Measurements from ENCODE around the gene CNIH3. TPM values are rescaled to one million over a fixed set of nuclear protein-coding genes. Genes with fewer than 3 reads are reported as not detected.

Gene CNIH3
- total and polyA plus RNA-seq, 2 donors (not counting 1 experiment from before 2014, with no cell fraction given) = 0.72 to 1.8 TPM

- Mint-ChIP-seq H3K27me3 (peaks cover 19% of the 10 kb centered on the region), H3K4me3 (no peak overlapping the region), H3K9me3 (ENCODE audit: insufficient read depth) (no peaks in the 10 kb centered on the region), H3K4me1 (no peaks in the 10 kb centered on the region), H3K27ac (no peak overlapping the region)
- no peak overlapping the region for H3K4me2 ChIP-seq (replicated peaks; ENCODE audit: low read depth, low read length, poor library complexity, severe bottlenecking)
- intact Hi-C loops (cut with micrococcal nuclease) = no loop called here
- H3K79me2 ChIP-seq (ENCODE audit: control insufficient read depth, insufficient read depth, low read length) = no peaks in the 10 kb centered on the region
- TF ChIP-seq CTCF (IDR thresholded peaks at IDR 0.05) (no peak), EZH2 (IDR thresholded peaks at IDR 0.05; ENCODE audit: borderline replicate concordance, insufficient read depth, low read depth, low read length, poor library complexity, severe bottlenecking) (no peak)
- no peak overlapping the region for H2AFZ ChIP-seq (ENCODE audit: insufficient read depth, low read depth, low read length, poor library complexity, severe bottlenecking)
- 89% methylated on average over 2 of the region's 3 CpGs for WGBS (ENCODE audit: insufficient coverage)
- H3K36me3 ChIP-seq (replicated peaks in 1 of 2; ENCODE audit: control extremely low read depth in 1 of 2, control insufficient read depth in 1 of 2, extremely low read depth in 1 of 2, insufficient read depth in 2 of 2, low read length in 1 of 2) = no peaks in the 10 kb centered on the region
- H3K27ac ChIP-seq (ENCODE audit: low read length in 2 of 2) = no peak overlapping the region
- DNase-seq (no peak), ATAC-seq (ENCODE audit: low read depth) (no peak)
- H4K20me1 ChIP-seq (ENCODE audit: control insufficient read depth, insufficient read depth, low read length, poor library complexity, severe bottlenecking) = no peaks in the 10 kb centered on the region
- peaks cover 0 to 1% (median 0%) of the 10 kb centered on the region in 3 donors for H3K9me3 ChIP-seq (ENCODE audit: control extremely low read depth in 1 of 3, control insufficient read depth in 2 of 3, insufficient read depth in 1 of 3, low read length in 2 of 3)
- no peaks in the 10 kb centered on the region for H3K27me3 ChIP-seq (replicated peaks in 1 of 4; ENCODE audit: control extremely low read depth in 1 of 4, control insufficient read depth in 3 of 4, insufficient read depth in 4 of 4, low read length in 3 of 4)
- no peak overlapping the region for H3K9ac ChIP-seq (ENCODE audit: low read length)
- no peak overlapping the region for H3K4me3 ChIP-seq (ENCODE audit: control extremely low read depth in 1 of 5, extremely low read depth in 1 of 5, insufficient read depth in 1 of 5, low read depth in 2 of 5, low read length in 4 of 5)
- CTCF ChIA-PET = no interaction called here
- no peaks in the 10 kb centered on the region for H3K4me1 ChIP-seq (ENCODE audit: control insufficient read depth in 2 of 2, insufficient read depth in 2 of 2, low read length in 2 of 2)
- POLR2A ChIA-PET = no interaction called here
These were observed 150.9 kb downstream of the CNIH3 start for GRCh38 chr1:224767031-224767430.

GRCh38 chr1:224767676-224768075 lies 151.6 kb downstream of the CNIH3 start:
- H3K4me2 ChIP-seq (replicated peaks; ENCODE audit: low read depth, low read length, poor library complexity, severe bottlenecking) = no peak overlapping the region
- intact Hi-C loops (cut with micrococcal nuclease) = no loop called here
- no peaks in the 10 kb centered on the region for H3K79me2 ChIP-seq (ENCODE audit: control insufficient read depth, insufficient read depth, low read length)
- ChIA-PET POLR2A (no interaction called here), CTCF (no interaction called here)
- 57% methylated on average over 1 of the region's 2 CpGs for WGBS (ENCODE audit: insufficient coverage)
- H3K36me3 ChIP-seq (replicated peaks in 1 of 2; ENCODE audit: control extremely low read depth in 1 of 2, control insufficient read depth in 1 of 2, extremely low read depth in 1 of 2, insufficient read depth in 2 of 2, low read length in 1 of 2) = no peaks in the 10 kb centered on the region
- no peak overlapping the region for H3K27ac ChIP-seq (ENCODE audit: low read length in 2 of 2)
- H3K4me1 Mint-ChIP-seq = no peaks in the 10 kb centered on the region
- no peak overlapping the region for H3K4me3 Mint-ChIP-seq
- no peak overlapping the region for H3K9ac ChIP-seq (ENCODE audit: low read length)
- H3K27me3 ChIP-seq (replicated peaks in 1 of 4; ENCODE audit: control extremely low read depth in 1 of 4, control insufficient read depth in 3 of 4, insufficient read depth in 4 of 4, low read length in 3 of 4) = no peaks in the 10 kb centered on the region
- peaks cover 19% of the 10 kb centered on the region for H3K27me3 Mint-ChIP-seq
- no peak overlapping the region for H2AFZ ChIP-seq (ENCODE audit: insufficient read depth, low read depth, low read length, poor library complexity, severe bottlenecking)
- H3K4me1 ChIP-seq (ENCODE audit: control insufficient read depth in 2 of 2, insufficient read depth in 2 of 2, low read length in 2 of 2) = no peaks in the 10 kb centered on the region
- TF ChIP-seq EZH2 (IDR thresholded peaks at IDR 0.05; ENCODE audit: borderline replicate concordance, insufficient read depth, low read depth, low read length, poor library complexity, severe bottlenecking) = no peak
- TF ChIP-seq CTCF (IDR thresholded peaks at IDR 0.05) = no peak
- H3K9me3 Mint-ChIP-seq (ENCODE audit: insufficient read depth) = no peaks in the 10 kb centered on the region
- no peak overlapping the region for H3K4me3 ChIP-seq (ENCODE audit: control extremely low read depth in 1 of 5, extremely low read depth in 1 of 5, insufficient read depth in 1 of 5, low read depth in 2 of 5, low read length in 4 of 5)
- DNase-seq (no peak), ATAC-seq (ENCODE audit: low read depth) (no peak)
- no peak overlapping the region for H3K27ac Mint-ChIP-seq
- peaks cover 0 to 1% (median 0%) of the 10 kb centered on the region in 3 donors for H3K9me3 ChIP-seq (ENCODE audit: control extremely low read depth in 1 of 3, control insufficient read depth in 2 of 3, insufficient read depth in 1 of 3, low read length in 2 of 3)
- H4K20me1 ChIP-seq (ENCODE audit: control insufficient read depth, insufficient read depth, low read length, poor library complexity, severe bottlenecking) = no peaks in the 10 kb centered on the region

All from B cell (primary cell).